Neural progenitor cell (in vitro differentiated cells): Measurements from ENCODE around the gene ZBTB20. TPM values are rescaled to one million over a fixed set of nuclear protein-coding genes. Genes with fewer than 3 reads are reported as not detected.

Experiments used
- DNase-seq: peaks from one replicate; pipeline ENCODE4 v3.0.0-alpha.2; 2016; ENCODE audit warnings: low spot score
- H2AFZ ChIP-seq: fragments of 200-600 bp; sonication (generic); replicated peaks from 2 replicates; pipeline ENCODE4 v1.6.1; 2016; ENCODE audit warnings: antibody characterized with exemption
- H3F3A ChIP-seq: fragments of 200-600 bp; sonication (generic); 2 replicates; pipeline ENCODE4 v1.6.1; 2016; ENCODE audit warnings: antibody characterized with exemption, low read depth
- H3K27ac ChIP-seq: fragments of 200-600 bp; sonication (generic); 2 replicates; pipeline ENCODE4 v1.5.1; 2016; ENCODE audit warnings: mild to moderate bottlenecking
- H3K27me3 ChIP-seq: fragments of 200-600 bp; sonication (generic); 2 replicates; pipeline ENCODE4 v1.6.1; 2016; ENCODE audit warnings: mild to moderate bottlenecking, moderate library complexity
- H3K36me3 ChIP-seq: fragments of 200-600 bp; sonication (generic); 2 replicates; pipeline ENCODE4 v1.5.1; 2016
- H3K4me1 ChIP-seq: fragments of 200-600 bp; sonication (generic); 2 replicates; pipeline ENCODE4 v1.6.1; 2016; ENCODE audit warnings: mixed run types
- H3K4me2 ChIP-seq: fragments of 200-600 bp; sonication (generic); 2 replicates; pipeline ENCODE4 v1.6.1; 2016
- H3K4me3 ChIP-seq: fragments of 200-600 bp; sonication (generic); 2 replicates; pipeline ENCODE4 v1.5.1; 2016
- H3K79me2 ChIP-seq: fragments of 200-600 bp; sonication (generic); 2 replicates; pipeline ENCODE4 v1.6.1; 2016; ENCODE audit warnings: low read depth
- H3K9ac ChIP-seq: fragments of 200-600 bp; sonication (generic); 2 replicates; pipeline ENCODE4 v1.6.1; 2016
- H3K9me3 ChIP-seq: fragments of 200-600 bp; sonication (generic); 2 replicates; pipeline ENCODE4 v1.5.1; 2016; ENCODE audit warnings: low read depth
- H4K20me1 ChIP-seq: fragments of 200-600 bp; sonication (generic); 2 replicates; pipeline ENCODE4 v1.6.1; 2016; ENCODE audit warnings: low read depth
- H3K27ac Mint-ChIP-seq: 3 replicates; pipeline ENCODE4 v1.8.0; 2021; ENCODE audit warnings: mixed read lengths
- H3K27me3 Mint-ChIP-seq: 2 replicates; pipeline ENCODE4 v1.8.0; 2022; ENCODE audit warnings: low read depth, mild to moderate bottlenecking, inconsistent platforms, moderate library complexity, mixed read lengths; ENCODE audit not compliant: insufficient read depth
- H3K36me3 Mint-ChIP-seq: 3 replicates; pipeline ENCODE4 v1.8.0; 2021; ENCODE audit warnings: mixed read lengths
- H3K4me1 Mint-ChIP-seq: 3 replicates; pipeline ENCODE4 v1.8.0; 2021; ENCODE audit warnings: mixed read lengths
- H3K4me3 Mint-ChIP-seq: 3 replicates; pipeline ENCODE4 v1.8.0; 2021; ENCODE audit warnings: mild to moderate bottlenecking, moderate library complexity, mixed read lengths
- H3K9me3 Mint-ChIP-seq: 3 replicates; pipeline ENCODE4 v1.8.0; 2020; ENCODE audit warnings: mixed read lengths
- EZH2 ChIP-seq: fragments of 200-600 bp; sonication (generic); IDR thresholded peaks from 2 replicates; pipeline ENCODE4 v1.6.1; 2017; ENCODE audit warnings: antibody characterized with exemption, mild to moderate bottlenecking, moderate library complexity
- EZH2phosphoT487 ChIP-seq: fragments of 200-600 bp; sonication (generic); IDR thresholded peaks from 2 replicates; pipeline ENCODE4 v1.6.1; 2017; ENCODE audit warnings: antibody characterized with exemption
- total RNA-seq: library from RNA; depleted of rRNA; stranded (reverse); fragments of >200 nt; gene quantifications from 2 replicates; pipeline ENCODE4 v1.2.3, GENCODE V29; 2015; ENCODE audit warnings: low replicate concordance
- TF ChIP-seq, protein P1 (sequence below): fragments of 200-600 bp; sonication (generic); IDR thresholded peaks from 2 replicates; pipeline ENCODE4 v1.5.1; 2017; ENCODE audit warnings: antibody characterized with exemption, mild to moderate bottlenecking

Gene ZBTB20
- total RNA-seq, 1 donor from 2014 or later, result 1.9 TPM

DNA sequence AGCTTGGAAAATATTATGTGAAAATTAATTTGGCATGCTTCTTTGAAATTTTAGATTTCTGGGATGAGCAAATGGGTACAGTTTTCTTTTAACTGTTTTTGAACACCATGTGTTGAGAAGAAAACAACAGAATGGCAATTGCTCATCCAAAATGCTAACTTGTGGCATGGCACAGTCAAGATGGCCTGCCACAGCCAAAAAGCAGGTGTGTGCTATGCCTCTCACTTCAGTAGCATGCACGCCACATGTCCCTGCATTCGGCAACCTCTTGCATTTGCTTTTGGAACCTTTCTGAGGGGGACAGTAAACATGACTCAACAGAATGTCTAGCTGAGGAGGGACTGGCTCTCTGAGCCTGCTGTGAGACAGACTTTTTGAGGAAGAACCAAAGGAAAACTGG, 714.8 kb downstream of the ZBTB20 start:
- Histone ChIP-seq H3K36me3 (no peaks in the 10 kb centered on the region), H3K4me2 (no peak overlapping the region), H3K27me3 (no peaks in the 10 kb centered on the region), H3K9ac (no peak overlapping the region), H4K20me1 (no peaks in the 10 kb centered on the region), H3K27ac (no peak overlapping the region), H3F3A (no peaks in the 10 kb centered on the region), H2AFZ (no peak overlapping the region), H3K4me3 (no peak overlapping the region), H3K4me1 (no peaks in the 10 kb centered on the region), H3K9me3 (no peaks in the 10 kb centered on the region), H3K79me2 (no peaks in the 10 kb centered on the region)
- peaks cover 3% of the 10 kb centered on the region for H3K4me1 Mint-ChIP-seq
- H3K9me3 Mint-ChIP-seq, result no peaks in the 10 kb centered on the region
- no peak overlapping the region for H3K4me3 Mint-ChIP-seq
- H3K36me3 Mint-ChIP-seq, result no peaks in the 10 kb centered on the region
- no peak for DNase-seq
- no peak overlapping the region for H3K27ac Mint-ChIP-seq
- H3K27me3 Mint-ChIP-seq, result no peaks in the 10 kb centered on the region
- TF ChIP-seq, protein P1, sequence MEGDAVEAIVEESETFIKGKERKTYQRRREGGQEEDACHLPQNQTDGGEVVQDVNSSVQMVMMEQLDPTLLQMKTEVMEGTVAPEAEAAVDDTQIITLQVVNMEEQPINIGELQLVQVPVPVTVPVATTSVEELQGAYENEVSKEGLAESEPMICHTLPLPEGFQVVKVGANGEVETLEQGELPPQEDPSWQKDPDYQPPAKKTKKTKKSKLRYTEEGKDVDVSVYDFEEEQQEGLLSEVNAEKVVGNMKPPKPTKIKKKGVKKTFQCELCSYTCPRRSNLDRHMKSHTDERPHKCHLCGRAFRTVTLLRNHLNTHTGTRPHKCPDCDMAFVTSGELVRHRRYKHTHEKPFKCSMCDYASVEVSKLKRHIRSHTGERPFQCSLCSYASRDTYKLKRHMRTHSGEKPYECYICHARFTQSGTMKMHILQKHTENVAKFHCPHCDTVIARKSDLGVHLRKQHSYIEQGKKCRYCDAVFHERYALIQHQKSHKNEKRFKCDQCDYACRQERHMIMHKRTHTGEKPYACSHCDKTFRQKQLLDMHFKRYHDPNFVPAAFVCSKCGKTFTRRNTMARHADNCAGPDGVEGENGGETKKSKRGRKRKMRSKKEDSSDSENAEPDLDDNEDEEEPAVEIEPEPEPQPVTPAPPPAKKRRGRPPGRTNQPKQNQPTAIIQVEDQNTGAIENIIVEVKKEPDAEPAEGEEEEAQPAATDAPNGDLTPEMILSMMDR, result no peak
- TF ChIP-seq EZH2 (no peak), EZH2phosphoT487 (no peak)

DNA sequence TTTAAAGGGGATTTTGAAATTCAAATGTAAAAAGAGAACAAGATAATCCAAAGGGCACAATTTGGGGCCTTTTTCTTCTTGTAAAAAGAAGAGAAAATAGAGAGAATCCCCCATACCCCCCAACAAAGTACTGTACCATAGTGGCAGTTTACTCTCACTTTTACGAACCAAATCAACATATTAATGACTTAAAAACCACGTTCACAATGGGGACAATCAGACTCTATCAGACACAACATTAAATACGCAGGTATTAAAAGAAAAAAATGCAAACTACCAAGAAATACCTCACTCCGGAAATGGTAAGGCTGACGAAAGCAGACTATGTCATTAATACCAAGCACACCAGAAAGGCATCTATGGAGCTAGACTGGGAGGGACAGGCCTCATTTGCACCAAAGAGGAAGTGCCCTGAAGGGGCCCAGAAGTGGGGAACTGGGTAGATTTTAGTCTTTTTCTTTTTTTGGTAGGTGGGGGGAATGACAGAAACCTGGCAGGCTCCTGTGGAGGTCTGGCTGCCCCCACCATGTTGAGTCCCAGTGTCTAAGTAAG, 719.0 kb downstream of the ZBTB20 start:
- Histone ChIP-seq H3K4me3 (no peak overlapping the region), H3K36me3 (no peaks in the 10 kb centered on the region), H3K9ac (no peak overlapping the region), H3K4me2 (no peak overlapping the region), H3K27ac (no peak overlapping the region), H3K4me1 (no peaks in the 10 kb centered on the region), H3K79me2 (no peaks in the 10 kb centered on the region), H3K27me3 (no peaks in the 10 kb centered on the region), H3F3A (no peaks in the 10 kb centered on the region), H3K9me3 (no peaks in the 10 kb centered on the region), H2AFZ (no peak overlapping the region), H4K20me1 (no peaks in the 10 kb centered on the region)
- no peaks in the 10 kb centered on the region for H3K36me3 Mint-ChIP-seq
- H3K9me3 Mint-ChIP-seq, result peaks cover 4% of the 10 kb centered on the region
- H3K4me3 Mint-ChIP-seq, result no peak overlapping the region
- no peak for DNase-seq
- no peaks in the 10 kb centered on the region for H3K4me1 Mint-ChIP-seq
- no peaks in the 10 kb centered on the region for H3K27me3 Mint-ChIP-seq
- no peak for TF ChIP-seq EZH2
- TF ChIP-seq EZH2phosphoT487, result no peak
- TF ChIP-seq, protein P1, result no peak
- H3K27ac Mint-ChIP-seq, result no peak overlapping the region

DNA sequence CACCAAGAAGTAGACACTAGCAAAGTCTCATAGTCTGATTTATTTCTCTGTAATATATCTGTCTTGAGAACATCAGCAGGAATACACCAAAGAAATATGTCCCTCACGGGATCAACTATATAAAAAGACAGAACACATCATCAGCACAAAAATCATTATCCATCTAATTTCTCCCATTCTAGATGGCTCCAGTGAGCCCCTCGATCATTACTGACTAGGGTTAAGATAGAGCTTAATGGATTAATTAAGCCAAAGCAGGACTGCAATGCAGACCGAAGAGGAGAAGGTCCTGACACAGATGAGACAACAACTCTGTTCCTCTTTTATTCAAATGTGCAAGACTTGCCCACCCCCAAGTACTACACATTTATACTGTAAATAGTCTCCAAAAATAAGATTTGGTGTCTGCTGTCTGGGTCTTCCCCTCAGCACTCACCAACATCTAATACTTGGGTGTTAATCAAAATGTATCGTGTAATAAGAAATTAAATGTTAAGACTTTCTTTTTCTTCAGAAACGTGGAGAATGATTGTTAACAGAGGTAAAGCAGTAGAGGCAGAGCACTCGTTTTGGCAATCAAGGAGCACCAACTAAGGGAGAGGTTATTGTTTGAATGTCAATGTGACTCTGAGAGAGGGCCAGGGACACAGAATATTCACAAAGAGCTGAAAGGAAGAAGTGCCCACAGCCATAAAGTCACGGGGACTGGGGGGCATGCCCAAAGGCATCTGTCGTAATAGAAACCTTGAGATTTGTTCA, 719.6 kb downstream of the ZBTB20 start:
- Histone ChIP-seq H3F3A (no peaks in the 10 kb centered on the region), H3K79me2 (no peaks in the 10 kb centered on the region), H2AFZ (no peak overlapping the region), H3K27ac (no peak overlapping the region), H3K4me1 (no peaks in the 10 kb centered on the region), H3K9me3 (no peaks in the 10 kb centered on the region), H4K20me1 (no peaks in the 10 kb centered on the region), H3K4me2 (no peak overlapping the region), H3K27me3 (no peaks in the 10 kb centered on the region), H3K4me3 (no peak overlapping the region), H3K36me3 (no peaks in the 10 kb centered on the region), H3K9ac (no peak overlapping the region)
- H3K27ac Mint-ChIP-seq, result no peak overlapping the region
- H3K27me3 Mint-ChIP-seq, result no peaks in the 10 kb centered on the region
- no peak overlapping the region for H3K4me3 Mint-ChIP-seq
- DNase-seq, result no peak
- TF ChIP-seq EZH2phosphoT487, result no peak
- TF ChIP-seq, protein P1, result no peak
- no peak for TF ChIP-seq EZH2
- no peaks in the 10 kb centered on the region for H3K4me1 Mint-ChIP-seq
- peaks cover 4% of the 10 kb centered on the region for H3K9me3 Mint-ChIP-seq
- no peaks in the 10 kb centered on the region for H3K36me3 Mint-ChIP-seq
